DMS53 treated with DMSO at 0.1 percent for 48 hours (cell line): Measurements from ENCODE around the gene MEP1B.

Experiments
- DNase-seq: peaks from one replicate; lab custom pipeline; 2025; ENCODE audit not compliant: unreplicated experiment; lab: John Stamatoyannopoulos, UW

The MEP1B gene

GRCh38 chr18:32262092-32262491 is 72.3 kb downstream of the MEP1B start:
- DNase-seq: no peak

GRCh38 chr18:32264401-32264800 is 74.6 kb downstream of the MEP1B start:
- DNase-seq: no peak

DNA sequence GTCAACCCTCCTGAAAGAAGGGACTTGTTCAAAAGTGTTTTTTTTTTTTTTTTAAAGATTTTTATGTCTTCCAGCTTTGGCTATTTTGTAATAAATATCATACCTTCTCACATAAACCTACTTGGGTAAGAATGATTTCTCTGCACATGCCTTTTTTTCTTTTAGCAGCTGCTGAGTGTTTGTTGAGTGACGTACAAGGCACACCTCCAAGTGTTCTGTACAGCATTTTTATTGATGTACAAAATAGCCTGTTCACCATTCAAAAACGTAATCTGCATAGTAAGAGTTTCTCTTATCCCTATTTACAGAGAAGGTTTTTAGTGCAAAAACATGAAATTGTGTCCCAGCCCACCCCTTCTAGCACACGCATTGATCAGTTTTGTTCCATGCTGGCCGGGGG is 77.6 kb downstream of the MEP1B start:
- no peak for DNase-seq
